Medulla oblongata (tissue), 1 donor: ENCODE data around the gene NFKB1.

ENCODE experiments used
- DNase-seq: peaks from one replicate; pipeline ENCODE4 v3.0.0-alpha.2; 2015; ENCODE audit errors: extremely low spot score

Gene NFKB1

DNA sequence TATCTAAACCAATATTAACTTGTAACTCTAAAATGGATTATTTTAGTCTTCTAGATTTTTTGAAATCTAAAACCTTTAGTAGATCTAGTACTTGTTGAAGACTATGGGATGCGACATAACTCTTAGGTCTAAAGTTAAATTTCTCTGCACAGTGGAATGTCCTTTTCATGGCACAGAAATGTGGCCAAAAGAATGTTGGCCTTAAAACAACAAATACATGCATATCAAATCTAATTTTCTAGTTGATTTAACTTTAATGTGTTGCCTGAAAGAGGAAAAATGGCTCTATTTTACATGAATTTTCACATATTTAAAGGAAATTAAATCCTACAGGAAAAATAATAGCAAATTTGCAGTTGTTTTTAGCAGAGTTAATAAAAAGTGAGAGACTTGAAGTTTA lies 30.3 kb downstream of the NFKB1 start:
- DNase-seq, result no peak

DNA sequence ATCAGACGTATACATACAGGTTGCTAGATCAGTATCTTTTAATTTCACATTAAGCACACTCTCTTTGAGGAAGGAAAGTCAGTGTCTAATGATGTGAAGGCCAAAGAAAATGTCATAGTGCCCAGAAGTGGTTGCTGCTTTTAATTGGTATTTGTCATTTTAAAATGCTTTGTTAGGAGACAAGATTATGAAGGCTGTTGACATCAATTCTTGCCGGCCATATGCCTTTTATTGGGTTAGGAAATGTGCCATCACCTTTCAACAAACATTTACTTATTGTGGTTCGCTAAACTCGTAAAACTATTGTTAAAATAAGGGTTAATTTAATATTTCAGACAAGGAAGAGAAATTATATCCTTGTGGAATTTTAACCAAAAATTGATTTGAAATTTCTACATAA lies 32.2 kb downstream of the NFKB1 start:
- no peak for DNase-seq

DNA sequence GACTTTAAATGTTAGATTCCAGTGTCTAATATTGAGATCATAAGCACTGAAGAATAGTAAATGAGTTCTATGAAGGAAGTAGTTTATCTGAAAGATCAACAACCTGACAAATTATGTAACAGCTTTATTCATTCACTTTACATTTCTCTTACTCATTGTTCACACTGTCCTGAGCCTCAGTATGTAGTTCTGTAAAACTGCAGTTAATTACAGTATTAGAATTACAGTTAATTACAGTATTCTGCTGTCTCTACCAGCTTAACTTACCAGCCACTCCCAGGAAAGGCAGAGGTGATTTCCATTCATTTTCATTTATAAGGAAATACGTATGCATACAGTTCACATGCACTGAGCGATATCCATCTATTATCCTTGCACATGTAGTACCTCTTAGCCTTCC lies 32.7 kb downstream of the NFKB1 start:
- no peak for DNase-seq

DNA sequence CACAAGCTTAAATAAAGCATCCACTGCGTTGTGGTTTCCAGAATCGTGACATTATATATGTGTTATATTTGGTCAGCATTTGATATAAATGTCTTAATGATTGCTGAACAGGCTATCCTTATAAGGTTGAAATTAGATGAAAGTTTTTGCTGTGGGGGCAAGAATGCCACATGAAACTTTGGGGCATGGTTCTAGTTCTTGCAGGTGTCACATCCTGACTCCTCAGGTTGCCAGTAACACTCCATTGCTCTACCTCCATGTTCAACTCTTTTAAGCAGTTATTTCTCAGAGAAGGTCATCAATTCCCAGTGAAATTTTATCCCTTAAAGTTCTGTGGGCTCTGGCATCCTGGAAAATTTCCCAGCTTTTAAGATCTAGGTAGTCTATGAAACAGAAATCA lies 33.7 kb downstream of the NFKB1 start:
- no peak for DNase-seq

DNA sequence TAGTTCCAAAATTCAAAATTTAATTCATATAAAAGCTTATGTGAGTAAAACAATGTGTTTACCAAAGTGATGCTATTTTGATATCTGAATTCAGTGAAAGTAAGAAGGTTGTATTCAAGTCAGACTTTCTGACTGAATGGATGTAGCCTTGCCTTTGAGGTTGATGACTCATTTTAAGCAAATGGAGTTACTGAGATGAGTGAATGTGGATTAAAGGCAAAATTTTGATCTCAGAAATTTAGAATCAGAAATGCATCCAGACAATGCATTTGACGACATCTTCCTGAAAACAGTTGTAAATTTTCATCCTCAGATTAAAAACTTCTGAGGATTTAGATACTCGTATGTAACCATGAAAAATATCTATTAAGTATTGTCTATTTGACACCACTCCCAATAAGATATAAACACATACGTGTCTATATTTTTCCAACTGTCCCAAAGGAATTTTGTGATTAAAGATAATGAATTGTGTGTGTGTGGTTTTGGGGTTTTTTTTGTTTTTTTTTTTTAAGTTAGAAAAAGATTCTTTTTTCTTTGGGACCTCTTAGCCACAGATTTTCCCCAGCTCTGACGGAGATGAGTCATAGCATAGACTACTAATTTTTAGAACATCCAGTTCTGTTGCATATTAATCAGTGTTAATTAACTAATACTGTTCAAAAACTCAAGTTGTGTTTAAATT lies 34.4 kb downstream of the NFKB1 start:
- no peak for DNase-seq

DNA sequence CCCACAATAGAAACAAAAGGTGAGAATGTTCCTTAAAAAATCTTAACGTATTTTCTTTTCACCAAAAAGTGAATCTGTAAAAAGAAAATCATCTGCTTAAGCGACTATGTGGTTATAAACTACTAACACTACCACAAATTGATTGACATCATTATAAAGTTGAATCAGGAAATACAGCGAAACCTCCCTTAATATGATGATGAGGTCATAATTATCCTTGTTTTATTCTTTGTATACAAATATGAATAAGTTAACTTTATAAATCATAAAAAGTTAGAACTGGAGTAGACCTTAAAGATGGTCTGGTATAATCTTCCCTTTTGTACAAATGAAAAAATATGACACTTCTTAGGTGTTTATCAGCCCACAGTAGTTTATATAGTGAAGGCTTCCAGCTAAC lies 35.6 kb downstream of the NFKB1 start:
- DNase-seq, result no peak

DNA sequence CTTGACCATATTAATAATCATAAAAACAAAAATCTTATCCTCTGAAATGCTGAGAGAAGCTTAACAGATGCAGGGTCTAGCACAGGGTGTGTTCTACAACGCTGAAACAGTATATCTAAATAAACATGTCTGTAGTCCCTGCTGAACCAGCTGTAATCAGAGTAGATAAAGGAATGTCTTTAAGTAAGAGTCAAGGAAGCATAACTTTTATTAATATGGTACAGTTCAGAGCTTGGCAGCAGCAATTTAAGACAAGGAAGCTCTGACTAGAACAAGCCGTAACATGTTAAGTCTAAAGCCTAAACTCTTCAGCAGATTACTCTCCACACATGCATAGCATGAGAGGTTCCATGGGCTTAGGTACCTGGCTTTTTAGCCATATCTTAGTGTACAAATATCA lies 36.1 kb downstream of the NFKB1 start:
- DNase-seq, result no peak

DNA sequence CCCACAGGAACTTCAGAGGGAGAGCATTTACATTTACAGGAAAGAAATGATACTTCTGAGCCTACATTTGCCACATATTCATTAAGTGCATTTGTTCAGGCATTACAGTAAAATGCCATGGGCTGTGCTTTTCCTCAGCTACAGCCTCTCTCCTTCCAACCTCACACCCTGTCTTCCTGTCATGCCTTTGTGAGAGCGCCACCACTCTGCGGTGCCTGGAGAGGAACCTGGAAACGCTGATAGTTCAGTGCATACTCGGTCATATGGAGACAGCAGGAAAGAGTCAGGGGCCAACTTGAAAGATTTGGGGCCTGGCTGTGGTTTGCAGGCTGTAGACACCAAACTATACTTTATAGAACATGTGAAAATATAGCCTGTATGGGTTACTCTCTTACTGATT lies 40.5 kb downstream of the NFKB1 start:
- peak; percentile 62 for DNase-seq

DNA sequence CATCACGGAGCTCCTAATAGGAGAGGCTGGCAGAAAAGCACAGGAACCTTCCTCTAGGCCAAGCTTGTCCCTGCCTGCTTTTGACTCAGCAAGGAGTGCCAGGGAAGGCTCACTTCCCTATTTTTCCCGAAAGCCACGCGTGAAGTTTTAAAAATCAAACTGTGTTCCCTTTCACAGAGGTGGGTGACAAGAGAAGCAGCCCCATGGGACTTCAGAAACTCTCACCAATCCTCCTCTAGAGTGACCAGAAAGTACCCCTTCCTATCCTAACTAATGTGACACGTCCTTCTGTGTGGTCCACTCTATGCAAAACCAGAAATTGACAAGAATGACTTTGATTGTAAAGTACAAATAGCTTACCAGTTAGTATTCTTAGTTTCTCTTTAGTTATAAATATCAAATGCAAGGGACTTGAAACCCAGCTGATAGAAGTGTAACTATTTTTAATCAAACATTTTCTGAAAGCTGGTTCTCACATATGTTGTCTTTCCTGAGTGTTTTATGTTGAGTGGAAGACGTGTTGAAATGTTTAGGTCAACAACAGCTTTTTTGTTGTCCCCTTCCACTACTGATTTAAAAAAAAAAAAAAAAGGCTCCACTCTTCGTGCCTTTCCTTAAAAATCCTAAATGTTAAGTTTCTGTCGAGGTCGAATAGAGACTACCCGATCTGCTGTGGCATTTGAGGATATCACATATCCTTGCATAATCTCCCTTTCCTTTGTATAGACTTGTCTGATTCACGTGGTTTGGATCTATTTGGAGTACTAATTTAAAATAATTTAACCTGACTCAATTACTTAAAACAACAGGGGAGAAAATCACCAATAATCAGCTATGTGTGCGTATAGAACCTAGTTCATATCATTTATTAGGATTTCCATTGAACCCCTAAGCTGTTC lies 42.1 kb downstream of the NFKB1 start:
- peak; percentile 14 for DNase-seq

DNA sequence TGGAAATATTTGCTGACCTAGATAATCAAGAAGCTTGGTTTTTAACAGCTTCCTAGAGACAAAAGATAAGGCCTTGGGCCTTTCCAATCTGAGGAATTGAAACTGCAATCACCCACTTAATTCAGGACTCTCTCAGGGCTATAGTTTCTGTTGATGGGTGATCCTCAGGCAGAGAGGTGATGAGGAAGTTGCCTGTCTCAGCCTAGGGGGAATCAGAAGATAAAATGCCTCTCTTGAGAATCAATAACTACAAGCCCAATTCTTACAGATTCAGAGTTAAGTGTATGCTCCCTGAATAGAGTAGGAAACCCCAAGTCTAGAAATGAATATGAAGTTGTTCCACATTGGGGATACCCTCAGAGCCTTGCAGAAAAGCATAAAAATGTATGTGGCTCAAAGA lies 45.5 kb downstream of the NFKB1 start:
- DNase-seq, result peak; percentile 36

DNA sequence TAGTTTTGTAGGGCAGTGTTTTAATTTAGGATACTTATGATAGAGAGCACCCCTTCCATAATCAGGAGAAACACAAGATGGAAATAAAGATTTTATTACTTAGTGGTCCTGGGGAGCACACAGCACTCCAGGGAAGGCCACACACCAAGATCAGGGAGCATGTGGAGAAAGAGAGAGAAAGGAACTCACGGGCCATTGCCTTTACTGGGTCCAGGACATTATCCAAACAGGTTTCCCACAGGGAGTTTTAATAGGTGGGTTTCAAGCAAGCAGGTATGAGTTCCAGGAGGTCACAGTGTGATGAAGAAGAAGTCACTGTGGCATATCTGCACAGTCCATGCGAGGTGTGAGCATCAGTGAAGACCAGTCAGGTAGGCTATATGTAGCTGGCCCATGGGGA lies 46.8 kb downstream of the NFKB1 start:
- no peak for DNase-seq

DNA sequence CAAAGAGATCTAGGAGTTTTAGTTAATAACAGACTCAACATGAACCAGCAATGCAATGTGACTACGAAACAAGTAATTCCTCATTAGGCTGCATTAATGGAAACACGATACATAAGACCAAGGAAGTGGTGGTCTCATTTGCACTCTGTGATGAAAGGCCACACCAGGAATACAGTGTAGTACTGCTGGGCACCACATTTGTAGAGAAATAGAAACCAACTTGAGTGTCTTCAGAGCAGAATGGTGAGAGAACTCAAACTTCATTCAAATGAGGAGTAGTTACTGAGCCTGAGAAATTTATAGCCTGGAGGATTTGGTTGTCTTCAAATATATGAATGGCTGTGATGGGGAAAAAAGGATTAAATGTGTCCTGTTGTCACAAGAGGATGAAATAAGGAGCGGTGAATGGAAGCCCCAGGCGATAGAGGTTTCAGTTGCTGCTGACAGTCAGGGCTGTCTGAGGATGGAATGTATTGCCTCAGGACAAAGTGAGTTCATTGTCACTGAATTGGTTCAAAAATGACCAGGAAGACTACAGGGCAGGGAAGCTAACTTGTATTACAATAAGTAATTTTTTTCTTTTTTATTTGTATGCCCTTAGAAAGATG lies 50.9 kb downstream of the NFKB1 start:
- DNase-seq, result no peak

DNA sequence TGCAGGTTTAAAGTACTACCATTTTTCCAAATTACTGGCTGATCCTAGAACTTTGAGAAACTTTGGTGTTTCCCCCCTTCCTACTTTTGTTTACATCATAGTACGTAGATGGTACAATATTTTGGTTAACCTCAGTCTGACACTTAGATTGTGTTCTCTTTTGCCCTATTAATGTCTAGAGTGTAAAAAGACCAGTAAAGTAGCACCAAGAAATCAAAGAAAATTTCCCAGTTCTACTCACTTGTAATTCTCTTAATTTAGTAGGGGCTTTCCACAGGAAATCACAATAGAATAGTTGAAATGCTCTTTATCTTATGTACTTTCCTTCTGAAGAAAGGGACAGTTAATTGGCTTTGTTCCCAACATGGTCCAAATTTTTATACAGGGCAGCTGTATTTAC lies 51.6 kb downstream of the NFKB1 start:
- no peak for DNase-seq

DNA sequence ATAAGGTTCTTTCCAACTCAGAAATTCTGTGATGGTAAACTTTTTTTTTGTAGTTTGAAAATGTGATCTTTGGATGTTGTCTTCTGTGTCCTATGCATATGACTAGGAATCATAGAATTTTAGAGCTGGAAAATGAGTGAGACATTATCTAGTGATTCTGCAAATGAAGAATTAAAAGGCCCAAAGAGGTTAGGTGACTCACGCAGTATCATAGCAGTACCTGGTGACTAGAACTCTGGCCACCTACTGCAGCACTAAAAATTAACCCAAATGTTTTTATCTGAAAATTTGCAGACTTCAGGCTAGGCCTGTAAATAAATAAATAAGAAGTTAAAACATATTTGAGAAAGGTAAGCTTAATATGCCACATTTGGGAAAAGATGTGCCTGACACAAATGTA lies 52.8 kb downstream of the NFKB1 start:
- DNase-seq, result no peak

DNA sequence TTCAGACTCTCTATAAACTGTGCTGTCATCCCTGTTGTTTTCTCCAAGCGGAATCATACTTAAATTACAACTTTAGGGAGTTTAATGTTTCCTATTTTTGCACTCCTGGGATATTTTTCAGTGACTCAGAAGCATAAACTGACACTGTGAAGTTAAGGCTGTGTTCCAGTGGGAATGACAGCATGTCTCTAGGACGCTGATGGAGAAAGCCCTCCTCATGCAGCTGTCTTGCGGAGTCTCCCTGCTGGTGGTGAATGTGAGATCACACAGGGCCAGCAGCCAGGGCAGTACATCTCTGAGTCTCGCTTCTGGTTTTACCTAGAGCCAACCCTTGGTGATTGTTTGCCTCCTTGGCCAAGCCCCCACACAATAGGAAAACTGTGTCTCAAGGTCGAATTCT lies 53.3 kb downstream of the NFKB1 start:
- DNase-seq, result peak; percentile 52

DNA sequence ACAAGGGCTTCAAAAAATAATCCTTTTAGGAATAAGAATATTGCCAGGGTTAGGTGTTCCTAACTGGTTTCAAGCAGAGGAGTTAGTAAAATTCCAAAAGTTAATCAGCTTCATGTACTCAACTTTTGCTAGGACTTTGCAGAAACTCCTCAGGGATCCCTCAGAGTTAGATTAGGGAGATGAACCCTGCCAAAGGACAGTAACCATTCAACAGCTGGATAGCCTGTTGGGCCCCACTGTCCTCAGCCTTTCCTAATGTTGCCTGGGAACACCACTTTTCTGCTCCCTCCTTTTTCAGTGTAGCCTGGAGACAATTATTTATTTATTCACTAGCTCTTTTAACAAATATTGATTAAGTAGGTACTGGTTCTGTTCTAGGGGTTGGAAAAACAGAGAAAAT lies 53.8 kb downstream of the NFKB1 start:
- DNase-seq, result no peak

DNA sequence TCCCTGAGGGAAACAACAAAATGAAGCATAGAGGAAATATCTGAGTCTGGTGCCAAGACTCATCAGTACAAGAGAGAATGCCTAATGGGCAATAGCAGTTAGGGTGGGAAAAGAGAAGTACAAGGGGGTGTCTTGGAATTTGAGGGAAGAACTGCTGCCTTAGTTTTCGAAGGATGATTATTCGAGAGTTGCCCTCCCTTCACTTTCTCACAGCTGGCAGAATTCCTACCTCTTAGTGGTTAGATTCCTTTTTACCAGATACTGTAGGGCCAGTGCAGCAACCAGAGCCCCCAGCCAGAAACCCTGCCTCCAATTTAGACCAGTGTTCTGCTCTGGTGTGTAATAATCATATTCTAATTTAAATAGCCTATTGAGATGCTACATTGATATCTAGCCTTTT lies 56.5 kb downstream of the NFKB1 start:
- no peak for DNase-seq

DNA sequence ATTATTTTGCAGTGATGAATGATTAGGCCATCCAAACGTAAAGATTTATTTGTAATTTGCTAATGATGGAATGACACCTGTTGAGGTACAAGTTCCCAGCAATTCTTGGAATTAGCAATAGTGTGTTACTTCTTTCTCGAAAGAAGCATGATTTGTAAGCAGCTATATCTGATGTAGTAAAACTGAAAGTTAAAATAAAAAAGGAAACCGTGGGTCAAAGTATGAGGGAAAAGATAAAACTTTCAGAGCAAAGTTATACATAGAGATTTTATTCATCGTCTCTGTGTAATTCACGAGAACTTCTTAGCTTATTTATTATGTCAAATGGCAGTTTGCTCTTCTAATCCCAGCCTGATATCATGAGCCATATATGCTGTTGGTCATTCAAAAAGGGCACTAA lies 59.0 kb downstream of the NFKB1 start:
- DNase-seq, result no peak

DNA sequence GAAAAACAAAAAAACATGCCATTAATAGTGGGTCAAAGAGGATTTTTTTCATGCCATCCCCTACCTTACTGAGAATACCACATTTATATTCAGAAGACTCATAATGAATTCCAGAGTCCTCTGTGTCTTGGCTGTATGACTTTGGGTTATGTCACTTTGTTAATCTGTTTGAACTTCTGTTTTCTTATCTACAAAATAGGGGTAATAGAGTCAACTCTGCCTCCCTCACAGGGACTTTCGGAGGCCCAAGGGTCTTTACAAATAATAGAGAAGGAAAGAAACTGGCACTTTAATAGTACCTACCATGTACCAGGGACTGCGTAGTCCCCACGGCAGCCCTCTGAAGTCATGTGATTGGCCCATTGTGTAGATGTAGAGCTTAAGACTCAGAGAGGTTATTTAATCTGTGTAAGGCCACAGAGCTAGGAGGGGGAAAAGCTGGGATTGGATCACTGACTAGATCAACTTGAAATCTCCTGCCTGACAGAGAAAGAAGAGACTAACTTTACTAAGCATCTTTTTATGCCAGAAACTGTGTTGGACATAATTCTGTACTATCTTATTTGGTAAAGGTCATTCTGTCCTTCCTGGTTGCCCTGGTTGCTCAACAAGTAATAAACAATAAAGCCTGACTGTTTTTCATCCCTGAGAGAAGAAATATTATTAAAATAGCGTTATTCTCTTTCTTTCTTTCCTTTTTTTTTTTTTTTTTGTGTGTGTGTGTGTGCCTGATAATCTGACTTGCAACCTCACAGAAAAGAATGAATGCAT lies 59.6 kb downstream of the NFKB1 start:
- no peak for DNase-seq

DNA sequence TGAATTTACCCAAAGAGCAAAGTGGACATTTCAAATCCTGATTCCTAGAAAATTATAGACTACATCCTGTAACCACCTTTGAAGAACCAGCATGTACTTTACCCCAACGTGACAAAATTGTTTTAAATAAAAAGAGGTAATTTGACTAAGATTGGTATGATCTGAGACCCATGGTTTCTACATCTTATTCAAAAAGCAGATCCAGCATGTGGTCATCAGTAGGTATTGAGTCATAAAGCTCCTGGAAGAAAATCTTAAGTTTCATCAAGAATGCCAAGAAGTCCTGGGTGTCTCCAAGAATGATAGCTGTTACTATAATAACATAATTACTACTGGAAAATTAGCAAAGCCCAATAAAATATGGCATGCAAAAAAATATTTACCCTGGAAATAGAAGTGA lies 61.8 kb downstream of the NFKB1 start:
- no peak for DNase-seq

DNA sequence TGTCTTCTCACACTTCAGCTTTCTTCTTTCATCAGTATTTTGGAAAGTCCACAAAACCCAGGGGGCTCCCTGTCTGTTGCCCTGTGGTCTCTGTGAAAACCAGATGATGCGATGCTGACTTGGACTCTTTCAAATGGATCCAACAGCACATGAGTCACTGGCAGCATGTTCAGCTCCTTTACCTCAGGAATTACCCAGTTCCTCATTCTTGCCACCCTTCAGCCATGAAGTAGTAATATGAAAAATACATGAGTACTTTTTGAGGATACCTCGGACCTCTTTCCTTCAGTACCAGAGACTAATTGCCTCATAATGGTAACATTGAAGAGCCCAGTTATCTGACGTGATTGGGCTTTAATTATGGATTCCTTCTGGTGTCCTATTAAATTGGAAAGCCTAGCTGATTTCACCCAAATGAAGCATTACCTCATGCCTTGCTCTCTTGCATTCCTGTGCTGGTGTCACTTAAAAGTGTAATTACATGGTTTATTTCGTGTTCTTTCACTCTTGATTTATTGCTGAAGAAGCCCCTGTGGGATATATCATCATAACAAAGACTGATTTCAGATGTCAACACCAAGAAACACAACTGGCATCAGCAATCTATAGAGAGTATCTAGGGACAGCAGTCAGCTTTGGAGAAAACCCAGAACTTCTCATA lies 63.4 kb downstream of the NFKB1 start:
- DNase-seq, result no peak

DNA sequence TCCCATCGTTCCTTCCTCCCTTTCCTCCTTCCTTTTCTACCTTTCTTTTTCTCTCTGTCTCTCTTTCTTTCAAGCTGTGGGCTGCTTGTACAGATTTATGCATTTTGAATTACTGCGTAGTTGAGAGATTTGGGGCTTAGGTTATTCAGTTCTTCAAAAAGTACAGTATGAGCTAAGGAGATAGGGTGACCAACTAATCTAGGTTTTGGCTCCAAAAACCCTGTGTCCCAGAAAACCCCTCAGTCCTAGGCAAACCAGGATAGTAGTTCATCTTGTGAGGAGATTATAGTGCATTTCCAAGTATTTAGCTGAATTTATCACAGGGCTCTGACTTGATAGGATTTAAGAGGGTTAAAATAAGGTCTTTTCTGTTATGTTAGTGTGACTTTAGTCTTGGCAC lies 64.5 kb downstream of the NFKB1 start:
- DNase-seq, result no peak
